GM21447 (cell line): ENCODE data around the gene CADPS2.

Source experiments
- ATAC-seq: cut with Tn5 transposase; IDR thresholded peaks from one replicate; pipeline ENCODE4 v1.9.1; 2021; ENCODE audit not compliant: unreplicated experiment

The CADPS2 gene

GRCh38 chr7:122327969-122328368 is 558.3 kb downstream of the CADPS2 start:
- no peak for ATAC-seq

- ATAC-seq = no peak
Measured at GRCh38 chr7:122316467-122317388, 569.5 kb downstream of the CADPS2 start.

GRCh38 chr7:122315507-122316466 is 570.5 kb downstream of the CADPS2 start:
- ATAC-seq = no peak

GRCh38 chr7:122314284-122314683 is 572.0 kb downstream of the CADPS2 start:
- no peak for ATAC-seq

- ATAC-seq = no peak
Measured at GRCh38 chr7:122312789-122313188, 573.5 kb downstream of the CADPS2 start.

- ATAC-seq = no peak
Measured at GRCh38 chr7:122311734-122312450, 574.4 kb downstream of the CADPS2 start.

GRCh38 chr7:122311050-122311700 is 575.1 kb downstream of the CADPS2 start:
- no peak for ATAC-seq

- ATAC-seq = peak; percentile 63
Measured at GRCh38 chr7:122310119-122311021, 575.9 kb downstream of the CADPS2 start.

- ATAC-seq = no peak
Measured at GRCh38 chr7:122309421-122309820, 576.8 kb downstream of the CADPS2 start.

GRCh38 chr7:122307228-122307621 is 579.0 kb downstream of the CADPS2 start:
- ATAC-seq = no peak

GRCh38 chr7:122306320-122307227 is 579.7 kb downstream of the CADPS2 start:
- no peak for ATAC-seq

- no peak for ATAC-seq
Measured at GRCh38 chr7:122305475-122306319, 580.6 kb downstream of the CADPS2 start.

- no peak for ATAC-seq
Measured at GRCh38 chr7:122304996-122305421, 581.3 kb downstream of the CADPS2 start.

GRCh38 chr7:122304319-122304975 is 581.8 kb downstream of the CADPS2 start, which contains the start of gene FEZF1:
Gene FEZF1, minus strand, starts transcription at chr7:122304750. Its CDS starts 313 bp downstream, at chr7:122304437.
- ATAC-seq = no peak

GRCh38 chr7:122303531-122304318 is 582.5 kb downstream of the CADPS2 start:
- no peak for ATAC-seq
